Stimulated activated CD4-positive, alpha-beta T cell treated with anti-CD3 and anti-CD28 coated beads, Interleukin-15, amount 100 ng/mL, for 24 hours (primary cell): ENCODE data around the gene MAP4K1.
"Not testable (repeated sequence)": the region's sequence is repeated elsewhere in the genome, so short reads cannot be mapped to it uniquely, and the experiment has no call there.

Experiments used
- DNase-seq: peaks from one replicate; pipeline ENCODE4 v3.0.0-alpha.2; 2020

MAP4K1 gene

DNA sequence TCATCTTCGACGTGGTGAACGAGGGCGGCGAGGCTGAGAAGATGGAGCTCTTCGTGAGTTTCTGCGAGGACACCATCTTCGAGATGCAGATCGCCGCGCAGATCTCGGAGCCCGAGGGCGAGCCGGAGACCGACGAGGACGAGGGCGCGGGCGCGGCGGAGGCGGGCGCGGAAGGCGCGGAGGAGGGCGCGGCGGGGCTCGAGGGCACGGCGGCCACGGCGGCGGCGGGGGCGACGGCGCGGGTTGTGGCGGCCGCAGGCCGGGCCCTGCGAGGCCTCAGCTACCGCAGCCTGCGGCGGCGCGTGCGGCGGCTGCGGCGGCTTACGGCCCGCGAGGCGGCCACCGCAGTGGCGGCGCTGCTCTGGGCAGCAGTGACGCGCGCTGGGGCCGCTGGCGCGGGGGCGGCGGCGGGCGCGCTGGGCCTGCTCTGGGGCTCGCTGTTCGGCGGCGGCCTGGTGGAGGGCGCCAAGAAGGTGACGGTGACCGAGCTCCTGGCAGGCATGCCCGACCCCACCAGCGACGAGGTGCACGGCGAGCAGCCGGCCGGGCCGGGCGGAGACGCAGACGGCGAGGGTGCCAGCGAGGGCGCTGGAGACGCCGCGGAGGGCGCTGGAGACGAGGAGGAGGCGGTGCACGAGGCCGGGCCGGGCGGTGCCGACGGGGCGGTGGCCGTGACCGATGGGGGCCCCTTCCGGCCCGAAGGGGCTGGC, 52.6 kb downstream of the MAP4K1 start:
- DNase-seq = peak; percentile 41

DNA sequence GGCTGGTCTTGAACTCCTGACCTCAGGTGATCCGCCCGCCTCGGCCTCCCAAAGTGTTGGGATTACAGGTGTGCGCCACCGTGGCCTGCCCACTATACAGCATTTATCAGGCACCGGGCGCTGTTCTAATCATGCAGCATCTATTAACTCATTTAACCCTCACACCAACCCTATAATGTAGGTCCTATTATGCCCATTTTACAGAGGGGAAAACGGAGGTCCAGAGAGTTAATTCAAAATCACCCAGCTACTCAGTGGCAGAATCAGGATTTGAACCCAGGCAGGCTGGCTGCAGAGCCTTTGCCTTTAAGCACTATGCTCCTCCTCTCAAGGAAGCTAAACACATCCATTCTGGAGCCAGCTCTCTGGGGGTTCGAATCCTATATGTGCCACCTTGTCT, 54.3 kb downstream of the MAP4K1 start:
- DNase-seq = no peak

DNA sequence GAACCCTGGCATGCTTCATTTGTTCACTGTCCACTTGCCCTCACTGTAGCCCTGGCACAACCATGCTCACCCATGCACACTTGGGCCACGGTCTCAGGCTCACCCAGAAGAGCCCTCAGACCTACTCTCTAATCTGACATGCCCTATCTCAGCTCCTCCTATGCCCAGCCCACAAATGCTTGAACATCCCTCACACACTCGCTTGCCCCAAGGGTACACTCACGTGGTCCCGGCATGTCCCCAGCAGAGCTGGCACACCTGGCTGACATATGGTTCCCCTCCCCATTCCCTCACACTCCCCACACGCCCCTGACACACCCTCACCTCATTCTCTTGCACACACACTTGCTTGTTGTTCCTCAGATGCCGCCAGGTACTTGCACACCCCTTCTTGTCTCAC, 55.7 kb downstream of the MAP4K1 start:
- DNase-seq = no peak

DNA sequence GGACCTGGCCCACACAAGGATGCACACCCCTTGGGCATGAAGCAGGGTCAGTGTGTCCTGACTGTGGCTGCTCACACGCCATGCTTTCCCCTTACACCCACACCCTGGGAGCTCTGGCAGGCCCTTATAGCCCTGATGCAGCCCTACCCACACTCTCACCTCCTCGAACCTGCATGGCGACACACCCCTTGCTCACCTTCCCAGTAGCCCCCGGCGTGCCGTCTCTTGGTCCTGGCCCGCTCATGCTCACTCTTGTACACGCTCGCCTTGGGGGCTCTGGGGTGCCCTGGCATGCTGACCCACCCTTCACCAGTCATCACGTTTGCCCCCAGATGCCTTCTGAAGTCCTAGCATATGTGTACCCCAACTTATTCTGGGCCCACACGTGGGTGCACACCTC, 56.1 kb downstream of the MAP4K1 start:
- DNase-seq = no peak

DNA sequence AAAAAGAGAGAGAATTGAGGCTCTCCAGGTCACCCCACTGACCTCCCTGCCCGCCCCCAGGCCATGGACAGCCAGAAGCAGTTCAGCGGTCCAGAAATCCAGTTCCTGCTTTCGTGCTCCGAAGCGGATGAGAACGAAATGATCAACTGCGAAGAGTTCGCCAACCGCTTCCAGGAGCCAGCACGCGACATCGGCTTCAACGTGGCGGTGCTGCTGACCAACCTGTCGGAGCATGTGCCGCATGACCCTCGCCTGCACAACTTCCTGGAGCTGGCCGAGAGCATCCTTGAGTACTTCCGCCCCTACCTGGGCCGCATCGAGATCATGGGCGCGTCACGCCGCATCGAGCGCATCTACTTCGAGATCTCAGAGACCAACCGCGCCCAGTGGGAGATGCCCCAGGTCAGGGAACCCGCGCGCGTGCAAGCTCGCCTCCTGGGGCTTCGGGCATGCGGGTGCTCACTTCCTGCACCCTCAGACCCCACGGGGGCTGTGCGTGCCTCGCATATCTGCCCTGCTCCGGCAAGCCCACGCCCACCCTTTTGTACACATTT, 56.6 kb downstream of the MAP4K1 start:
- no peak for DNase-seq

DNA sequence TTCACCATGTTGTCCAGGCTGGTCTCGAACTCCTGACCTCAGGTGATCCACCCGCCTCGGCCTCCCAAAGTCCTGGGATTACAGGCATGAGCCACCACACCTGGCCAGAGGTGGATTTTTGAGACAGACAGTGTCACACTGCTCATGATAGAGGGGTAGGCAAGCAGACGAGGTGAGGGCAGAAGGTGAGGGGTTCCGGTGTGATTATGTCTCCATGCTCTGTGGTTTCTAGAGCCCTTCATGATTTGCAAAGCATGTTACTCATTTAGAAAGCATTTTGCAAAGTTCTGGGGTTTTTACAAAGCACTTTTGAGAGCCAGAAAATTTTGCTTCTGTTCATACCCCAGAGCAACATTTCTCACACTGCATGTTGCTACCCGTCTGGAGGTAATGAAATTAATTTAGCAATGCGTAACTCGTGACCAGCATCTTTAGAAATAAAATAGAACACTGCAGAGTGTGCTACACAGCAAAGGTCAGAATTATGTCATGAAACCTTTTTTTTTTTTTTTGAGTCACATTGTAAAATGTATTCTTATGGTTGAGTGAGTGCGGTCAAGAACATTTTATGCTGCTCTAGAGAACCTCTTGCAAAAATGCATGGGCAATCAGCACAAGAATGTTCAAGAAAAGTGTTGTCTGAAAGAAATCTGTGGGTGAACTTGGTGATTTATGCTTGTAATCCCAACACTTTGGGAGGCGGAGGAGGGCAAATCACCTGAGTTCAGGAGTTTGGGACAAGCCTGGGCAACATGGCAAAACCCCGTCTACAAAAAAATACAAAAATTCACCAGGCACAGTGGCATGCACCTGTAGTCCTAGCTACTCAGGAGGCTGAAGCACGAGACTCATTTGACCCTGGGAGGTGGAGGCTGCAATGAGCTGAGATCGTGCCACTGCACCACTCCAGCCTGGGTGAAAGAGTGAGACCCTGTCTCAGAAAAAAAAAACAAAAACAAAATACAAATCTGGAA, 58.0 kb downstream of the MAP4K1 start:
- peak; percentile 53 for DNase-seq

DNA sequence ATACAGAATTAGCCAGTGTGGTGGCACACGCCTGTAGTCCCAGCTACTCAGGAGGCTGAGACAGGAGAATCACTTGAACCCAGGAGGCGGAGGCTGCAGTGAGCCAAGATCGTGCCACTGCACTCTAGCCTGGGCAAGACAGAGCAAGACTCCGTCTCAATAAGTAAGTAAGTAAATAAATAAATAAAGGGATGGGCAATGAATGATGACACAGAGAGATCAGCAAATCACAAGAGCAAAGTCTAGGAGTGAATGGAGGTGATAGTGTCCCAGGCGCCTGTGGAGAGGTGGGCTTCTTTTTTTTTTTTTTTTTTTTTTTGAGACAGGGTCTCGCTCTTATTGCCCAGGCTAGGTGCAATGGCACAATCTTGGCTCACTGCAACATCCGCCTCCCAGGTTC, 58.8 kb downstream of the MAP4K1 start:
- DNase-seq = not testable (repeated sequence)

DNA sequence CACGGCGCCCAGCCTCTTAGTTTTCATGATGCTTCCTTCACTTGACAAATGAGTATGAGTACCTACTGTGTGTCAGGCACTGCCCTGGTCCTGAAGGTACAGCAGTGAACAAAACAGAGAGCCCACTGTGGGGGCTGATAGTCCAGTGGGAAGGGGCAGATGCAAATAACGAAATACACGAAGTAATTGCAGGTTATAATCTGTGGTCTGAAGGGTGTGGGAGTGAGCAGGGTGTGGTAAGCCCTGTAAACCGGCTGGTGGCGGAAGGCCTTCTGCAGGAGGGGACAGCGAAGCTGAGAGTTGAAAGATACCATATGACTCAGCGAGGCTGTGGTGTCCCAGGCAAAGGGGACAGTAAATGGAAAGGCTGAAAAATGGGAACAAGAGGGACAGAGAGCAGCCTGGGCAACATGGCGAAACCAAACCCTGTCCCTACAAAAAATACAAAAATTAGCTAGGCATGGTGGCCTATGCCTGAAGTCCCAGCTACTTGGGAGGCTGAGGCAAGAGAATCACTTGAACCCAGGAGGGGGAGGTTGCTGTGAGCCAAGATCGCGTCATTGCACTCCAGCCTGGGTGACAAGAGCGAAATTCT, 60.5 kb downstream of the MAP4K1 start:
- peak; percentile 54 for DNase-seq

DNA sequence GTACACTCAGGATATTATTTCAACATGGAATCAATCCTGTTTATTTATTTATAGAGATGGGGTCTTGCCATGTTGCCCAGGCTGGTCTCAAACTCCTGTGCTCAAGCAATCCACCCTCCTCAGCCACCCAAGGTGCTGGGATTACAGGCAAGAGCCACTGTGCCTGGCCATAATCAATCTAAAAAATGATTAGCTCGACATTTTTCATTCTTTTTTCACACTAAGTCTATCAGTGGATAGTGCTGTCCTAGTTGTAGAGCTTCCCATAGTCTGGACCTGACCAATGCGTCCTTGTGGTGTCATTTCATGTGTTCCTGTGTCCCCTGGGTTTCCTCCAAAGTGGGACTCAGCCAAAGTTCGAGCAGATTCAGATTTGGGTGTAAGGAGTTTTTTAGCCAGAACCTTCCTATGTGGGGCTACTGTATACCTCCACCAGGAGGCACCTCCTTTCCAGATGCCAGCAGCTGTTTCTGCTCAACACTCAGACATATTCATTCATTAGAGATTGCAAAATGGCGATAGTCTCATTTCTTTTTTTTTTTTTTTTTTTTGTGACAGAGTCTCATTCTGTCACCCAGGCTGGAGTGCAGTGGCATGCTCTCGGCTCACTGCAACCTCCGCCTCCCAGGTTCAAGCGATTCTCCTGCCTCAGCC, 61.1 kb downstream of the MAP4K1 start:
- DNase-seq = no peak

DNA sequence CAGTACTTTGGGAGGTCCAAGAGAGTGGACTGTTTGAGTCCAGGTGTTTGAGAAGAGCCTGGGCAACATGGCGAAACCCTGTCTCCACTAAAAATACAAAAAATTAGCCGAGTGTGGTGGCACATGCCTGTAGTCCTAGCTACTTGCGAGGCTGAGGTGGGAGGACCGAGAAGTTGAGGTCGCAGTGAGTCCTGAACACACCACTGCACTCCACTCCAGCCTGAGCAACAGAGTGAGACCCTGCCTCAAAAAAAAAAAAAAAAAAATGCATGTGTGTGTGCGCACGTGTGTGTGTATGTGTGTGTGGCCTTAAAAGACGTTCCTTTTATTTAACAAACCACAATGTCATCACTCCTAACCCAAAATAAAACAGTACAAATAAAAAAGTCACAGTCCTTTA, 62.6 kb downstream of the MAP4K1 start:
- DNase-seq = no peak

DNA sequence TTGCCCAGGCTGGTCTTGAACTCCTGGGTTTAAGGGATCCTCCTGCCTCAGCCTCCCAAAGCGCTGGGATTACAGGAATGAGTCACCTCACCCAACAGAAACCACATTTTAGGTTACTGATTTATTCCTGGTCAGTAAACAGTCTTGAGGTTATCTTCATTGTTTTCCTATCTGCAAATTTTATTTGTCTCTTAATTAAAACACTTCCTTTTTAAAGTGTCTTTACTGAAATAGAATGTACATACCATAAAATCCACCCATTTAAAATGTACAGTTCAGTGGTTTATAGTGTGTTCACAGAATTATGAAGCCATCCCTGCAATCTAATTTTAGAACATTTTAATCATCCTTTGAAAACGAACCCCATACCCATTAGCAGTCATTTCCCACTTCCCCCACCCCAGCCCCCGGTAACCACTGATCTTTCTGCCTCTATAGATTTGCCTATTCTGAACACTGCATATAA, 63.0 kb downstream of the MAP4K1 start:
- peak; percentile 35 for DNase-seq

DNA sequence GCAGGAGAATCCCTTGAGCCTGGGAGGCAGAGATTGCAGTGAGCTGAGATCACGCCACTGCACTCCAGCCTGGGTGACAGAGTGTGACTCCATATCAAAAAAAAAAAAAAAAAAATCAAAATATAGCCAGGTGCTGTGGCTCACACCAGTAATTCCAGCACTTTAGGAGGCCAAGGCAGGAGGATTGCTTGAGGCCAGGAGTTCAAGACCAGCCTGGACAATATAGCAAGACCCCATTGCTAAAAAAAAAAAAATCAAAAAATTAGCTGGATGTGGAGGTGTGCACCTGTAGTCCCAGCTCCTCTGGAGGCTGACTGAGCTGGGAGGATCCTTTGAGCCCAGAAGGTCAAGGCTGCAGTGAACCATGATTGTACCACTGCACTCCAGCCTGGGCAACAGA, 64.5 kb downstream of the MAP4K1 start:
- not testable (repeated sequence) for DNase-seq

DNA sequence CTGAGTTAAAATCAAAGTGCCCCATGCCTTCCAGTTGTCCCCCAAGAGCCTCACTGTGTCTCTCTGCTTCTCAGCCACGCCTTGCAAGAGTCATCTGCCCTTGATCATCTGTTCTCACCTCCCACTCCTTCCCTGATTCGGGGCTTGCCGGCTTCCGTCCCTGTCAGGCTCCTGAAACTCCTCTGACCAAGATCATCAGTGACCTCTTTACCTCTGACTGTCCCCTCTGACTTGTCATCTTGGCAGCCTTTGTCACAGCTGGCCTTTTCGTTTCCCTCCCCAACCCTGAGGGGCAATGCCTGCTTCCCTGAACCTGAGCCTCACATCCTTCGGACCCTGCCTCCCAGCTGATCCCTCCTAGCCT, 66.3 kb downstream of the MAP4K1 start:
- DNase-seq = peak; percentile 79

DNA sequence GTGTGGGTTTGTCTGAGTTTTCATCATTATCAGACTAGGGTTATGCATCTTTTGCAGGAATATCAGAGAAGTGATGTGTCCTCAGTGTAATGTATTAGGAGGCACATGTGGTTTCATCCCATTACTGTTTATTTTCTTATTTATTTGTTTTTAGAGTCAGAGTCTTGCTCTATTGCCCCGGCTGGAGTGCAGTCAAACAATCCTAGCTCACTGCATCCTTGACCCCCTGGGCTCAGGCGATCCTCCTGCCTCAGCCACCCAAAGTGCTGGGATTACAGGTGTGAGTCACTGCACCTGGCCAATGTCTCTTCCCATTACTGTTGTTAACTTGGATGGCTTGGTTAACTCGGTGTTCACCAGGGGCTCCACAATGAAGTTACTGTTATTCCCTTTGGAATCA, 67.4 kb downstream of the MAP4K1 start:
- no peak for DNase-seq

DNA sequence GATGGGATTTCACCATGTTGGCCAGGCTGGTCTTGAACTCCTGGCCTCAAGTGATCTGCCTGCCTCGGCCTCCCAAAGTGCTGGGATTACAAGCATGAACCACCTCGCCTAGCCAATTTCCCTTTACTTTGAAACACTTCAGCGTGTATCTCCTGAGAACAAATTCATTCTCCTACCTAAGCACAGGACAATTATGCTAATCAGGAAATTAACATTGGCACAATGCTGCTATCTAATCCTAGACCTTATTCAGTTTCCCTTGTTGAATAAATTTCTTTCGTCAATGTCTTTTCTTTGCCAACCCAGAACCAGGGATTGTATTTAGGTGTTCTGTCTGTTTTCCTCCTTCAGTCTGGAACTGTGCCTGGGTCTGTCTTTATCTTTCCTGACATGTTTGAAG, 67.8 kb downstream of the MAP4K1 start:
- DNase-seq = no peak

DNA sequence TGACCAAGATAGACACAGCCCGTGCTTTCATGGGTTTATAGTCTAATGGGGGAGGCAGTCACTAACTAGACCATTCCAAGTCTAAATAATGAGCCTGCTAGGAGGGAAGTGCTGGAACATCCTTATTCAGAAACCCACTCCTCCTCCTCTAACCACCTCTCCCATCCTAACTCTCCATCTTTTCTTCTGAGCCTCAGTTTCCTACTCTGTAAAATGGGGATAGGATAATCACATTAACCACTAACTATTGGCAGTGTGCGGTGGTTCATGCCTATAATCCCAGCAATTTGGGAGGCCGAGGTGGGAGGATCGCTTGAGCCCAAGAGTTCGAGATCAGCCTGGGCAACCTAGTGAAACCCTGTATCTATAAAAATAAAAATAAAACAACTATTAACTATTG, 68.7 kb downstream of the MAP4K1 start:
- DNase-seq = no peak

DNA sequence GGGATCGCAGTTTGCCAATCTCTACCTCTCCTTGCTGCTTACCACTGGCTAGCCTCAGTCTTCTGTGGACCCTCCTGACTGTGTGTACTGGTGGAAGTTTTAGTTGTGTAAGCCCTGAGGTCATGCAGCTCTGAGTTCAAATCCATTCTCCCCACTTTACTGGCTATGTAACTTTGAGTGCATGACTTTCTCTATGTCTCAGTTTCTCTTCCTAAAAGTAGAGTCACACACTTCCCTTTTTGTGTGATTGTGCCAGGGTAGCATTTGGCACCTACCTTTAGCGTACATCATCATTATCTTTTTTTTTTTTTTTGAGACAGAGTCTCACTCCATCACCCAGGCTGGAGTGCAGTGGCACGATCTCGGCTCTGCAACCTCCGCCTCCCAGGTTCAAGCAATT, 70.3 kb downstream of the MAP4K1 start:
- DNase-seq = no peak

DNA sequence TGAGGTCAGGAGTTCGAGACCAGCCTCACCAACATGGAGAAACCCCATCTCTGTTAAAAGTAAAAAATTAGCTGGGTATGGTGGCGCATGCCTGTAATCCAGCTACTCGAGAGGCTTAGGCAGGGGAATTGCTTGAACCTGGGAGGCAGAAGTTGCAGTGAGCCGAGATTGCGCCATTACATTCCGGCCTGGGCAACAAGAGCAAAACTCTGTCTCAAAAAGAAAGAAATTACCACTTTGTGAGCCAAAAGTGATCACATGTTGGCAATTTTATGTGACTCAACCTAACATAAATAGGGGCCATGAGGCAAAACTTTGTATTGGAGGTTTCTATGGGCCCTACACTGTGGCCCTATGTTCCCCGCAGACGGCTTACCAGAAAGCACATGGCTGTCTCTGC, 72.2 kb downstream of the MAP4K1 start:
- no peak for DNase-seq

DNA sequence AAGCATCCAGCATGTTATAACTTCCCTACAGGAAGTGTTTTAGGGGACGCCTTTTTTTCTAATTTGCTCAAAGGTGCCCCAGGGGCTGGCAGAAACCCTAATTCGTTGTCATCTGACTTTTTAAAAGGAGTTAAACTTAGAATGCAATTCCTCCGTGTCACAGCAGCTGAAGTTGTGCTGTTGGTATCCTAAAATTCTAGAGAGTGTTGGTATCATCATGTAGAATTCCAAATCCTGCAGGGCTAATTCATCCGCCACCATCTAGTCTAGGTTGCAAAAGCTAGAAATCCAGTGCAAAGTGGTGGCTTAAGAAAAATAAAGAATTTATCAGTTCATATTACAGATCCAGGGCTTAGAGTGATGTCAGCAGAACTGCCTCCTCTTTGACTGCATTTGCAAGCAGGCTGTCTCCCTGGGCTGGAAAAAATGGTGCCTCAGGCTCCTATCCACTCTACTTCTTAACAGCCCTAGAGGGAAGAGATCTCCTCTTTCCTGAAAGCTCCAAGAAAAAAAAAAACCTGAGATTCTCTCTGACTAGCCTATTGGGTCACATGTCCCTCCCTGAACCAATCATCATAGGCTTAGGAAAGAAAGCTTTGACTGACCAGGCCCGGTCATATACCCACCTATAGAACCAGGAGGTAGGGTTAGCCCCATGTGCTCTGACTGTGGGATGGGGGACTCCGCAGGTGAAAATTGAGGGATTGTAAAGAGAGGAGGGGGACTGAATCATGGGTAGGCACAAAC, 73.0 kb downstream of the MAP4K1 start:
- DNase-seq = no peak

DNA sequence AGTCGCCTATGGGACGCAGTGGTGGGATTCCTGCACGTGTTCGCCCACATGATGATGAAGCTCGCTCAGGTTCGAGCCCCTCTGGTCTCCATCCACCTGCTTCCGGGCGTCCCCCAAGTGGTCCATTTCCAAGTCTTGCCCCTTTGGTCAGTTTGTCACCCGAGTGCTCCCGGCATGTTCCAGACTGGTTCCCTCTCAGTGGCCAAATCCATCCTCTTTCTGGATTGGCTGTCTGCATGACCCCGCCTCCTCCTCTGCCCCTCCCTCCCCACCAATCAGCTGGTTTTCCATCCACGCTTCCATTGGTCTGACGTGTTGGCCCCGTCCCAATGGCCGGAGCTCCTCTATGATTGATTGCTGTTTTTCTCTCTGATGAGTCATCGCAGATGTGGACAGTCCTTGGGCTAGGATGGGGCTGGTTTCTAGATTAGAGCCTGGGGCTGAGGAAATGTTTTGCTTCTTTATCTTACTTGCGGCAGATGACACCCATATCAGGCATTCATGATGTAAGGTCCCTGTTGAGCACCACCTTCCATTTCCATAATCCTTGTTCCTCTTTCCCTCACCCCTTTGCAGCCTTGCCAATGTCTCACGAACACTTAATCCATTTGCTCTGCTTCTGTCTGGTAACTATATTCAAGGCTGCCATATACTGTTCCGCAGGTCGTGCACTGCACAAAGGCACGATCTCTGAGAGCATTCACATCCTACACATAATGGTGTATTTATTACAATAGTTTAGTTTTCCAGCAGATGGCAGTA, 73.8 kb downstream of the MAP4K1 start:
- DNase-seq = peak; percentile 54

DNA sequence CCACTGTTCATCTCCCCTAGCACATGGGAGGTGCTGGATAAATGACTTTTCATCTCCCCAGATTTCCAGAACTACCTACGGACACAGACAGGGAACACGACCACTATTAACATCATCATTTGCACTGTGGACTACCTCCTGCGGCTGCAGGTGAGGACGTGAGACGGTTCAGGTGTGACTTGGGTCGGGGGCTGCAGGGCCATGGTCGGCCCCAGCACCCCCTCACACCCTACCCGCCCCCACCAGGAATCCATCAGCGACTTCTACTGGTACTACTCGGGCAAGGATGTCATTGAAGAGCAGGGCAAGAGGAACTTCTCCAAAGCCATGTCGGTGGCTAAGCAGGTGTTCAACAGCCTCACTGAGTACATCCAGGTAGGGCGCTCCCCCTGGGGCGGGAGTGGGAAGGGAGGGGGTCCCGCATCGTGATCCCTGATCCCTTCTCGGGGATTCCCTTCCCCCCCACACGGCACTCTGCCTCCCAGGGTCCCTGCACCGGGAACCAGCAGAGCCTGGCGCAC, 74.4 kb downstream of the MAP4K1 start:
- DNase-seq = no peak
